Caco-2 (cell line): Measurements from ENCODE around the gene NPAS4. TPM values are rescaled to one million over a fixed set of nuclear protein-coding genes. Genes with fewer than 3 reads are reported as not detected.

Source experiments
- BruUV-seq: library from RNA; stranded (reverse); fragments of 400-500 nt; replicated peaks from 2 replicates; lab custom pipeline; 2021; lab: Mats Ljungman, UMichigan
- CTCF ChIA-PET: fragments of 300-600 bp; sonication (Branson Sonifier 250); formaldehyde crosslinking; loops from one replicate; lab custom pipeline; 2022; ENCODE audit warnings: antibody characterized with exemption; lab: Charles Lee
- POLR2A ChIA-PET: fragments of 300-600 bp; sonication (Branson Sonifier 250); formaldehyde crosslinking; loops from one replicate; lab custom pipeline; 2022; ENCODE audit warnings: antibody characterized with exemption; lab: Charles Lee
- DNase-seq, 2 experiments: peaks; one replicate each; pipeline versions ENCODE4 v3.0.0 to v3.0.0-alpha.2; 2020 to 2022
- H3K27me3 ChIP-seq: replicated peaks from 2 replicates; pipeline ENCODE4 v1.6.0; 2011; ENCODE audit warnings: low read length; ENCODE audit not compliant: control insufficient read depth, insufficient read depth
- H3K36me3 ChIP-seq: 2 replicates; pipeline ENCODE4 v1.5.1; 2011; ENCODE audit warnings: low read length; ENCODE audit not compliant: control insufficient read depth, insufficient read depth
- H3K4me1 ChIP-seq: fragments of 250-450 bp; sonication (Bioruptor Pico); 2 replicates; pipeline ENCODE4 v1.5.1; 2020; ENCODE audit warnings: mild to moderate bottlenecking
- H3K4me3 ChIP-seq: 2 replicates; pipeline ENCODE4 v1.5.1; 2011; ENCODE audit warnings: low read depth, mild to moderate bottlenecking, control low read depth, low read length
- H3K9me3 ChIP-seq: fragments of 250-450 bp; sonication (Bioruptor Pico); 2 replicates; pipeline ENCODE4 v1.5.1; 2020; ENCODE audit warnings: mild to moderate bottlenecking, moderate library complexity
- H3K27ac Mint-ChIP-seq: one replicate; pipeline ENCODE4 v1.8.0; 2022; ENCODE audit warnings: mixed read lengths; ENCODE audit not compliant: unreplicated experiment
- H3K27me3 Mint-ChIP-seq: one replicate; pipeline ENCODE4 v1.8.0; 2022; ENCODE audit warnings: mixed read lengths; ENCODE audit not compliant: insufficient read depth, unreplicated experiment
- H3K36me3 Mint-ChIP-seq: one replicate; pipeline ENCODE4 v1.8.0; 2022; ENCODE audit warnings: mild to moderate bottlenecking, mixed read lengths; ENCODE audit not compliant: insufficient read depth, unreplicated experiment
- H3K4me1 Mint-ChIP-seq: one replicate; pipeline ENCODE4 v1.8.0; 2022; ENCODE audit warnings: low read depth, mixed read lengths; ENCODE audit not compliant: unreplicated experiment
- H3K4me3 Mint-ChIP-seq: one replicate; pipeline ENCODE4 v1.8.0; 2022; ENCODE audit warnings: mild to moderate bottlenecking, moderate library complexity, mixed read lengths; ENCODE audit not compliant: unreplicated experiment
- H3K9me3 Mint-ChIP-seq: one replicate; pipeline ENCODE4 v1.8.0; 2022; ENCODE audit warnings: mixed read lengths; ENCODE audit not compliant: unreplicated experiment
- intact Hi-C: fragments of 100-400 bp; cut with micrococcal nuclease; formaldehyde crosslinking; loops from one replicate; pipeline ENCODE4 v1.10.0; 2022; ENCODE audit not compliant: unreplicated experiment
- total RNA-seq: library from RNA; stranded (reverse); gene quantifications from 2 replicates; pipeline ENCODE4 v1.2.3, GENCODE V29; 2022
- TF ChIP-seq, protein P1 (sequence below), 2 experiments: fragments of 200-600 bp in 1 of 2; IDR thresholded peaks; 1 replicate in 1 of 2; 2 replicates in 1 of 2; pipeline versions ENCODE4 v1.5.1 to v1.8.0; 2011 to 2022; ENCODE audit warnings: antibody characterized with exemption in 1 of 2, control low read depth in 1 of 2, inconsistent platforms in 1 of 2, low read depth in 1 of 2, low read length in 1 of 2, mild to moderate bottlenecking in 1 of 2, moderate library complexity in 1 of 2; ENCODE audit not compliant: insufficient read depth in 1 of 2, severe bottlenecking in 1 of 2, unreplicated experiment in 1 of 2

NPAS4 gene
- total RNA-seq, 1 experiment from 2014 or later, result not detected

DNA sequence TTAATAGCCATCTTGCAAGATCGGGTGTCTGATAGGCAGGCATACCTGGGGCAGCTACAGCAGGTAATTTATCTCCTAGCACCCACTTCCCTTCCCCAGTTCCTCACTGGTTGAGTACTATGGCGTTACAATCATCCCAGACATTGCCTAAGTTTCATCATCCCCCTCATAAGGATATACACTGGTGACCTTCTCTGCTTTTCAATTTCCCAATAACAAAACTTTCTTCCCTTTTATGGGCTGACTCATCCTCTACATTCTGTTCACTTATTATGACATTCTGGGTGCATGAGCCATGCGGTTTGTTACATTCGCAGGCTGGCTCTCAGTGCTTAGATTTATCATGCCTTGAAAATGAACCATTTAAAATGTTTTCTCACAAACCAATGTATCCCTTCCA, 22.8 kb downstream of the NPAS4 start:
- peaks cover 9% of the 10 kb centered on the region for H3K36me3 Mint-ChIP-seq
- Histone ChIP-seq H3K9me3 (peaks cover 17% of the 10 kb centered on the region), H3K4me1 (peaks cover 41% of the 10 kb centered on the region), H3K27me3 (no peaks in the 10 kb centered on the region), H3K4me3 (no peak overlapping the region), H3K36me3 (no peaks in the 10 kb centered on the region)
- no peak for DNase-seq
- POLR2A ChIA-PET, result no interaction called here
- TF ChIP-seq, protein P1, sequence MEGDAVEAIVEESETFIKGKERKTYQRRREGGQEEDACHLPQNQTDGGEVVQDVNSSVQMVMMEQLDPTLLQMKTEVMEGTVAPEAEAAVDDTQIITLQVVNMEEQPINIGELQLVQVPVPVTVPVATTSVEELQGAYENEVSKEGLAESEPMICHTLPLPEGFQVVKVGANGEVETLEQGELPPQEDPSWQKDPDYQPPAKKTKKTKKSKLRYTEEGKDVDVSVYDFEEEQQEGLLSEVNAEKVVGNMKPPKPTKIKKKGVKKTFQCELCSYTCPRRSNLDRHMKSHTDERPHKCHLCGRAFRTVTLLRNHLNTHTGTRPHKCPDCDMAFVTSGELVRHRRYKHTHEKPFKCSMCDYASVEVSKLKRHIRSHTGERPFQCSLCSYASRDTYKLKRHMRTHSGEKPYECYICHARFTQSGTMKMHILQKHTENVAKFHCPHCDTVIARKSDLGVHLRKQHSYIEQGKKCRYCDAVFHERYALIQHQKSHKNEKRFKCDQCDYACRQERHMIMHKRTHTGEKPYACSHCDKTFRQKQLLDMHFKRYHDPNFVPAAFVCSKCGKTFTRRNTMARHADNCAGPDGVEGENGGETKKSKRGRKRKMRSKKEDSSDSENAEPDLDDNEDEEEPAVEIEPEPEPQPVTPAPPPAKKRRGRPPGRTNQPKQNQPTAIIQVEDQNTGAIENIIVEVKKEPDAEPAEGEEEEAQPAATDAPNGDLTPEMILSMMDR (IDR thresholded peaks at IDR 0.05; ENCODE audit: insufficient read depth in 1 of 2, low read depth in 1 of 2, low read length in 1 of 2, severe bottlenecking in 1 of 2, unreplicated experiment in 1 of 2), result no peak
- peaks cover 20% of the 10 kb centered on the region for H3K9me3 Mint-ChIP-seq
- no TSS peak for BruUV-seq
- peaks cover 47% of the 10 kb centered on the region for H3K4me1 Mint-ChIP-seq
- no peak overlapping the region for H3K27ac Mint-ChIP-seq
- intact Hi-C loops, result no loop called here
- no peak overlapping the region for H3K4me3 Mint-ChIP-seq
- H3K27me3 Mint-ChIP-seq, result no peaks in the 10 kb centered on the region
- CTCF ChIA-PET, result no interaction called here

DNA sequence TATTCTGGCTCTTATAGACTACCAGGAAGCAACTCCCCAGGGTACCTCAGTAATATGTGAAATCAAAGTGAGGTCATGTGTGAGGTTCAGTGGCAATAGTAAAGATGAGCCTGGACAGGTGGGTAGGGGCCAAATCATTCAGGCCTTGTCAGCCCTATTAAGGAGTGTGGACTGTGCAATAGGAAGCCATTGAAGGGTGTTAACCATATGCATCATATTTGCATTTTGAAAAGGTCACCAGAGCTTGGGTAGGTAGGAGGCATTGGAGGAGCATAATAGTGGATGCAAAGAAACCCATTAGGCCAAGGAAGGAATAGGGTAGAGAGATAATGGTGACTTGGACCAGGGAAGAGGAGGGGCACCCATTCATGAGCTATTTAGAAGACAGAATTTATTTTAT, 26.2 kb downstream of the NPAS4 start:
- Mint-ChIP-seq H3K27me3 (no peaks in the 10 kb centered on the region), H3K36me3 (no peaks in the 10 kb centered on the region), H3K9me3 (peaks cover 25% of the 10 kb centered on the region), H3K4me1 (peaks cover 36% of the 10 kb centered on the region), H3K4me3 (no peak overlapping the region), H3K27ac (no peak overlapping the region)
- POLR2A ChIA-PET, result interaction anchor here (0.9 kb wide), 1 partner anchor 8 kb away, joined by 3 read pairs; the partner anchor contains the start of gene MRPL11
- Histone ChIP-seq H3K36me3 (no peaks in the 10 kb centered on the region), H3K27me3 (no peaks in the 10 kb centered on the region), H3K9me3 (peaks cover 17% of the 10 kb centered on the region), H3K4me3 (no peak overlapping the region), H3K4me1 (peaks cover 36% of the 10 kb centered on the region)
- TF ChIP-seq, protein P1 (IDR thresholded peaks at IDR 0.05; ENCODE audit: insufficient read depth in 1 of 2, low read depth in 1 of 2, low read length in 1 of 2, severe bottlenecking in 1 of 2, unreplicated experiment in 1 of 2), result no peak
- BruUV-seq, result no TSS peak
- DNase-seq, result no peak
- intact Hi-C loops, result no loop called here
- CTCF ChIA-PET, result interaction anchor here (1.2 kb wide), 1 partner anchor 9 kb away, joined by 4 read pairs; the partner anchor contains the start of gene MRPL11

DNA sequence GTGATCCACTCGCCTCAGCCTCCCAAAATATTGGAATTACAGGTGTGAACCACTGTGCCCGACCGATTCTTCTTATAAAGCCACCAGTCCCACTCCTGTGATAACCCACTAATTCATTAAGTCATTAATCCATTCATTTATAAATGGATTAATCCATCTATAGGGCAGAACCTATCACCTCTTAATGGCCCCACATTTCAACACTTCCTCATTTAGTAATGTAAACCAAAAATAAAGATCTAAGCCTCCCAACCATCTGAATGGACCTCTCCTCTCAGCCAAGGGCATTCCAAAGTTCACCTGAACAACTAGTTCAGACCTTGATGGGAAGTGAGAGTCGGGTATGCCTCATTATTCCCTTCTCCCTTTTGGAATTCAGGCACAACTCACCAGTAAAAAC, 27.7 kb downstream of the NPAS4 start:
- Mint-ChIP-seq H3K9me3 (peaks cover 18% of the 10 kb centered on the region), H3K4me3 (no peak overlapping the region), H3K36me3 (no peaks in the 10 kb centered on the region), H3K27me3 (no peaks in the 10 kb centered on the region), H3K4me1 (peaks cover 35% of the 10 kb centered on the region), H3K27ac (peak overlapping the region; percentile 2)
- H3K4me3 ChIP-seq, result no peak overlapping the region
- BruUV-seq, result no TSS peak
- TF ChIP-seq, protein P1 (IDR thresholded peaks at IDR 0.05; ENCODE audit: insufficient read depth in 1 of 2, low read depth in 1 of 2, low read length in 1 of 2, severe bottlenecking in 1 of 2, unreplicated experiment in 1 of 2), result no peak
- peaks cover 10% of the 10 kb centered on the region; the same call in 1 of the 2 replicates for H3K9me3 ChIP-seq
- ChIA-PET POLR2A (no interaction called here), CTCF (no interaction called here)
- no peaks in the 10 kb centered on the region for H3K27me3 ChIP-seq
- no peaks in the 10 kb centered on the region for H3K36me3 ChIP-seq
- DNase-seq, result no peak
- intact Hi-C loops, result no loop called here
- H3K4me1 ChIP-seq, result peaks cover 36% of the 10 kb centered on the region
